GM18858 (cell line): ENCODE data around the gene SH3GL2.

ENCODE experiments used
- ATAC-seq: cut with Tn5 transposase; IDR thresholded peaks from one replicate; pipeline ENCODE4 v1.9.1; 2021; ENCODE audit not compliant: unreplicated experiment

The SH3GL2 gene

DNA sequence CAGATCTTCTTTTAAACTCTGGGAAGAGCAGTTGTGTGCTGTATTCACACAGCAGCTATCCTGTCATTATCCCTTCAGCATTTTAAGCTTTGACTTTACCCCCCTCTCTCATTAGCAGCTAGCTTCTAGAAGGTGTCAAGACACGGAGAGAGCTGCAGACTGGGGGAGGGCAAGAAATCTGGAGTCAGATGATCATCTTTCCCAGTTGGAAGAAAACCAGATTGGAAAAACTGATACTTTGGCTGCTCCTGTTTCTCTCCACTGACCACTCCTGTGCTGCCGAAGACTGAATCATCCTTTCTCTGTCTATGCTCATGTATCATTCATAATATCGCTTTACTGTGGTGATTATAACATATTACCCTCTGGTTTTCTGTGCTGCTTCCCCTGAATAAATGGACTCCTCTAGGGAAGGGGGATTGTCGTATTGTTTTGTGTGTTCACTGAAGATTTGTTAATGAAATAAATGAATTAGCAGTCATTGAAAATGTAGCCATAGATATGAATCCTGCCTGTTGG is 75.1 kb downstream of the SH3GL2 start:
- ATAC-seq: no peak

- no peak for ATAC-seq
Measured at GRCh38 chr9:17656889-17657288, 78.0 kb downstream of the SH3GL2 start.

- ATAC-seq: no peak
Measured at GRCh38 chr9:17658237-17658636, 79.4 kb downstream of the SH3GL2 start.

- no peak for ATAC-seq
Measured at GRCh38 chr9:17660158-17660557, 81.3 kb downstream of the SH3GL2 start.

DNA sequence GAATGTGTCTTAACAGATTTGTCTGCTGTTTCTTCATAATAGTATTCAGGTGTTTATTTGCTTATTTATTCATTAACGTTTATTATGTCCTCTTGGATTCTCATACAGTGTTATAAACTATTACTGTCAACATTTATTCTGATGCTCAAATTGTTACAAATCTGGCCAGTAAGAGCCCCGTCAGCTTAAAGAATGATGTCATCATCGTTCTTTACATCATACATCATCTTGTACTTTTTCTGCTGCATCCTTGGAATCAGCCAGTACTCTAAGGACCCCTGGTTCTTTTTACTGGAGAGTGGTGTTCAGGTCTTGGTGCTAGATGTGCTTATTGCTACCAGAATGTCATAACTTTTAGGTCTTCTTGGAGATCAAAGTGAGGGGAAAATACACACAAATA is 86.6 kb downstream of the SH3GL2 start:
- ATAC-seq: no peak

- ATAC-seq: no peak
Measured at GRCh38 chr9:17669206-17669605, 90.3 kb downstream of the SH3GL2 start.

DNA sequence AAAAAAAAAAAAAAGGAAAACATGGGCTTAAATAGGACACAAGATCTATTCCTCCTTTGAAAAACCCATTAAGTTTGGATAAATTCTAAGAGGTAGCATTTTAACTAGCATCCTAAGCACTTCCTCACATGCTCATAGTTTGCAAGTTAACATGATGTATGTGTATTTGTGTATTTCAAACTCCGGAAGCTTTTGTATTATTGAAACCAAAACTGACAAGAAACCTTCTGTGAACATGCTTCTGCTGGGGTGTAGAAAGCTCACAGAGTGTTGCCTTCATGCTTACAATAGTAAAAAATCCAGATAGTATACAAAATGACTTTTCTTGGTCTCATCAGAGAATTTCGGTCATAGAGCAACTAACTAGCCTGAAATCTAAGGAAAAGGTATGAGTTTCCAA is 103.8 kb downstream of the SH3GL2 start:
- ATAC-seq: no peak

DNA sequence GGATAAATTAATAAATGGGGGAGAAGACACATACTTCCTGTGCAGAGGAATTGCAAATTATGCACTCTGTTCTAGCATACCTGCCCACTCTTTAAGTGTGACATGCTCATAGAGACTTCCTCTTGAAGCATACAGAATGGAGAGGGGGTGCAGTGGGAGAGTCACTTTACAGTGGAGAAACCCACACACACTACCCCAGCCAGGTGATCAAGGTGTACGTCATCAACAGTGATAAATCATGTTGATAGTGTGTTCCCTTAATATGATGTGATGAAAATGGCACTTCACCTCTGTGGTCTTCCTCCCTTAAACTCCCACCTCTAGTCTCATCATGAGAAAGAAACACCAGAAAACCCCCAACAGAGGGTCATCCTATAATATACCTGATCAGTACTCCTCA is 110.0 kb downstream of the SH3GL2 start:
- ATAC-seq: no peak

DNA sequence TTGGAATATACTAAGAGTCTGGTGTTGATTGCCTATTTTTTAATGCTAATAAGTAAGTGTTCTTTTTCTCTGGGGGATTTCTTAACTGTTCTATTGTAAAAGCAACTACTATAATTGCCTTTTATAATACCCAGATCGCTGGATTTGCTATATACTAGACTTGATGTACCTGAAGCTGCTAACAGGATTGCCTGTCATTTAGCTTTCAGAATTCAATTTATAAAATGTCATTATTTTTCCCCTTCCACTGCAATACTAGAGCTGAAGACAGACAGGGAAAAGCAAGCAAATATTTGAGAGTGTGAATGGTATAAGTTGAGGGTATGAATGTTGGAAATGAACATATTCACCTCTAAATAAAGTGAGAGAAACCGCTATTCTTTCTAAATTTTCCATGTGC is 115.5 kb downstream of the SH3GL2 start:
- ATAC-seq: no peak

DNA sequence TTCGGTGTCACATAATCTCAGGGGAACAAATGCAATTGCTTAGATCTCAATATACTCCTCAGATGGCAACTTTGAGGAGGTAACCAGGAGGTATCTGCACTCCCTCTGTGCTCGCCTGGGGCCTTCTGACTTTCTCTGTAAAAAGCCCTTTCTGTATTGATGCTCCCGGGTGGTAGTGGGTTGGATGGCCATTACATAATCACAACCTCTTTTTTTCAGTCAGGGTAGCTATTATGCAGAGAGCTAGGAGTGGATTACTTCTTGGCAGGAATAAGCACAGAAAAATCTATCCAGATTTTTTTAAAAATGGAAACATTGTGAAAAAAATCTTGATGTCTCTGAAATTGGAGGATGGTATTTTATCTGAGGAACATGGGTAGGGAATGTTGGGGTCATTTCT is 116.6 kb downstream of the SH3GL2 start:
- no peak for ATAC-seq

DNA sequence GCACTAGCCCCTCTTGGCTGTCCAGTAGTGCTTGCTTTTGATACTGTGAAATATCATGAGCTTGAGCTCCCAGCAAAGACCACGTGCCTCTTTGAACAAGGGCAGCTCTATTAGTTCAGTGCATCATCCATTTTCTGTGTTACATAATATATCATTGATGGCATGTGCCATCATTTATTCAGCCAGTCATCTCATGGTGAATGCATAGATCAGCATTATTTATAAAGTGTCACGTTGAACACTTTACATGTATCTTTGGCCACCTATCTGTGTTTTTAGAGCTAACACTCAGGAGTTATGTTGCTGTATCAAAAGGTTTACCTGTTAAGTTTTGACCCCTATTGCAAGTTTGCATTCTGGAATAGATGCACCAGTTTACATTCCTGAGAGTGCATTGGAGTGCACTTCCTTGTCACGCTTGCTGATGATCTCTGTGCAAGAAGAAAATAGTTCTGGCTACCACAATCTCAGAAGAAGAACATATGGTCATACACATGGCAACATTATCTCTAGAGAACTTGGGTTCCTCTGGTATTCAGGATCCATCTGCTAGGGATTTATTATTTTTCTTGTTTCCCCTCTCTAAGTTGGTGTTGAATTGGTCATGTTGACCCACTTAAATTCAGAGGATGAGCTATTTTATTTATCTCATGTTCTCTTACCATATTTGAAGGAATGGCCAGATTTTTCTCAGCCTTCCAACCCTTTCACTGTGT is 120.9 kb downstream of the SH3GL2 start:
- no peak for ATAC-seq

- no peak for ATAC-seq
Measured at GRCh38 chr9:17706347-17706746, 127.5 kb downstream of the SH3GL2 start.

DNA sequence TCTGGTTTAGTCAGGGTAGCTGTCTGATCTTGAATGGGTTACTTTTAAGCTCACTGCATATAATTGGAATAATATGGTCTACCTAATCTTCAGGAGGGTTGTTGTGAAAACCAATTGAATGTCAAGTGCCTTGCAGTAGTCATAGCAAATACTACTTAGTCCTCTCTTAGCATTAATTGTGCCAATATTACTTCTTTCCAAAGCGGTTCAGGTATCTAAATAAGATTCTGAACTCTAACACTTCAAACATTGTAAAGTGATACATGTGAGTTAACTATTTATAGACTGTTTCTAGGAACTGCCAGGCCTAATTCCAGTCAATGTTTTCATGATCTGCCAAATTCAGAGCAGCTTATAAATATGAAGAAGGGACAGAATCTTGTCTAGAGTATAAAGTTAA is 140.2 kb downstream of the SH3GL2 start:
- ATAC-seq: no peak

DNA sequence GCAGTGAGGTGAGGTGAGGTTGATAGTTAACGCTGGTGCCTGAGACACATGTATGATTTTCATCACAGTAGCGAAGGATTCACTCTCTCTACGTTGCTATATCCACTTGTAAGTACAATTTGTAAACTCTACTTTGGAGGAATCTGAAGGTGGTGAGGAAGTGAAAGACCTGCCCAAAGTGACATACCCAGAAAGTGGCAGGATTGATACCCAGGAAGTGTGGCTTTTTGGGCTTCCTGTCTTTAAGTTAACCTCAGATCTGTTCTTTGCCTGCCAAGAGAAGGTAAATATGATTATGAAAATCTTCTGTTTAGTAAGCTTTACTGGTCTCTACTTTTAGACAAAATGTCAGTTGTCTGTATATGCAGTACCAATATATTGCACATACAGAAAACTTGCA is 143.1 kb downstream of the SH3GL2 start:
- no peak for ATAC-seq

- no peak for ATAC-seq
Measured at GRCh38 chr9:17723656-17724055, 144.8 kb downstream of the SH3GL2 start.

DNA sequence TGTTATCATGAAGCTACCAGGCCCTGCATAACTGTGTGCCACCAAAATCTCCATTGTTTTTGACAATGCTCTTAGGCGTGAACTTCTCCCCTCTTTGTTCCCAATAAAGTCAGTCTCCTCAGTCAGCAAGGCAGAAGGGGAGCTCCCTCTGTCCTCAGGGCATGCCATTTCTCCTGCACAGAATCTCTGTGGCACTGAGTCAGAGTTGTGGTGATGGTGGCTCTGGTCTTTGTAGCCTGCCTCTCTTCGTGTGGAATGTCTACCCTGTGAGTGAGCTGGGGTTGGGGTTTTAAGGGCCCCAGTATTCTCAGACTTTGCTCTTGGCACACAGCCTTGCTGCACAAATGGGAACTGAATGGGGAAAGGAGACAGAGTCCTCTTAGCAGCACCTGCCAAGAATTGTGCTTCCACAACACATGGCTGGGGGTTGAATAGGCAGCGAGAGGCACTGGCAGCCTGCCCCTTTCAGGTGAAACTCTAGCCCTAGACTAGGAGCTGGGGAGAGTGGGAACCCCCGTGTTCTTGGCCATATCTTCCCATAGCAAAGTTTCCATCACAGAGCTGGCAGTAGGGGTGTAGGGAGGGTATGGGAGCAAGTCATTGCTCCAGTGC is 146.6 kb downstream of the SH3GL2 start:
- ATAC-seq: no peak

DNA sequence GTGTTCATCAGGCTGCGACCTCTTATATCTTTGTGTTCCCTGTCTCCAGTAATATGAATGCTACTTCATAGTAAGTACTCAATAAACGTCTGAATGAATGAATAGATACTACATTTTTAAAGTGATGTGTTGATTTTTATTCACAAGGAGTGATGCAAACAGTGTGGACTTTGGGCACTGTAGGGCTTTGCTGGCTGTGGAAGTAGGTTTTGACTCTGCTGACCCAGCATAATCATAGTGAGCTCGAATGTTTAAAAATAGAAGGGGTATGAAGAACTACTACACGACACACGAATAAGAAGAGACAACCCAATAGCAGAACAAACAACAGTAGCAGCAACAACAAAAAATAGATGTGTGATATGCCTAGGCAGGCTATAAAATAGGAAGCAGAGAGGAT is 147.4 kb downstream of the SH3GL2 start:
- ATAC-seq: no peak

DNA sequence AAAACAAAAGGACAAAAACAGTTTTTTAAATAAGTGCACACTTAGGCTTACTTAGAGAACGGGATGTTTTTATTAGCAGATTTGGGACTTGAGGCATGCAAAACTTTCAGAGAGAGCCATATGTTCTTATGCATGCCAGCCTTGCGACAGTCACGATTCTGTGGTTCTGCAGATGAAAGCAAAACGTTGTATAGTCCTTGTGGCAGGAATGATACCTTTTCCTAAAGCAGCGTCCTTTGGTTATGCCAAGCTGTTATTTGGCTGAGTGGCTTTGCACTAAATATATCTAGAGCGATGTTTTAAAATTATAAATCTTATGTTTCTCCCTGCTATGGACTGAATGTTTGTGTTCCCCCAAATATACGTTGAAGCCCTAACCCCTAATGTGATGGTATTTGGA is 152.0 kb downstream of the SH3GL2 start:
- no peak for ATAC-seq

GRCh38 chr9:17731308-17731707 is 152.4 kb downstream of the SH3GL2 start:
- no peak for ATAC-seq

GRCh38 chr9:17734674-17735073 is 155.8 kb downstream of the SH3GL2 start:
- ATAC-seq: no peak

- no peak for ATAC-seq
Measured at GRCh38 chr9:17735859-17736258, 157.0 kb downstream of the SH3GL2 start.

DNA sequence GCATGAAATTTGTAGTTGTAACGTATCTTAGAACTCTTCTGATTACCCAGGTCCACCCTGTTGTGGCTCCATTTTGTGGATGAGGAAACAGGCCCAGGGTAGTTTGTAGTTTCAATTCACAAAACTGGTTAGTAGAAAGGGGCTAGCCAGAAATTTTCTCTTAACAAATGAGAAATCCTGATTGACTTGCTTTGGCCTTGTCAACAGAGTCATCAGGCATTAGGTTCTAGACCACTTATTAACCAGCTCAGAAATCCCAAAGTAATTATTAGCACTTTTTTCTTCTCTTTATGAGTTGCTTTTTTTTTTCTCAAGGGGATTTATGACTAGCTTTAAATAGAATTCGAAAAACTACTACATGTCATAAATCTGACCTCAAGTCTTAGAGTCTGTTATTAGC is 160.2 kb downstream of the SH3GL2 start:
- no peak for ATAC-seq

GRCh38 chr9:17739736-17740135 is 160.9 kb downstream of the SH3GL2 start:
- ATAC-seq: no peak
